Renal cortical epithelial cell (primary cell): ENCODE data around the gene ZC2HC1B. TPM values are rescaled to one million over a fixed set of nuclear protein-coding genes. Genes with fewer than 3 reads are reported as not detected.
A peak's percentile ranks its signal among the peaks of the same experiment; 100 is the strongest.
"Not testable (repeated sequence)": the region's sequence is repeated elsewhere in the genome, so short reads cannot be mapped to it uniquely, and the experiment has no call there.

Experiments used
- DNase-seq: peaks from one replicate; pipeline ENCODE4 v3.0.0-alpha.2; 2011; ENCODE audit warnings: low read depth
- total RNA-seq: library from RNA; depleted of rRNA; stranded (reverse); fragments of >200 nt; gene quantifications from 2 replicates; pipeline ENCODE4 v1.2.3, GENCODE V29; 2014

ZC2HC1B gene, protein sequence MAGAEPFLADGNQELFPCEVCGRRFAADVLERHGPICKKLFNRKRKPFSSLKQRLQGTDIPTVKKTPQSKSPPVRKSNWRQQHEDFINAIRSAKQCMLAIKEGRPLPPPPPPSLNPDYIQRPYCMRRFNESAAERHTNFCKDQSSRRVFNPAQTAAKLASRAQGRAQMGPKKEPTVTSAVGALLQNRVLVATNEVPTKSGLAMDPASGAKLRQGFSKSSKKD
- not detected in 2 replicates for total RNA-seq

DNA sequence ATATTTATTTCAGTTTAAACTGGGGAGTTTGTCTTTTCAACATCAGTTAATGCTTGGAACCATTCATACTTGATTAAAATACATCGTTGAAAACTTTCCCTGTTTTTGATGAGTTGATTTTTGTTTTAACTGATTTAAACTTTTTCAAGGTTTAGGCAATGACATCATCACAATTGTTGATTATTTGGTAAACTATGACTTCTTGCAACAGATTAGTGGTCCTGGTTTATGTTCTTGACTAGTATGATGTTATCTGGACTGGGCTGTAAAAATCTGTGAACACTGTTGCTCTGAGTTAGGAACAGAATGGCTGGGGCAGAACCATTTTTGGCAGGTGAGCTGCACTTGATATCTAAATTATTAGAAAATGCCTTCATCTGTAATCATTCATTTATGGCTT lies at the start of gene ZC2HC1B:
Gene ZC2HC1B (plus strand): TSS at position 241 of the 400 bp plus-strand sequence. CDS start 66 bp downstream, at position 307.
- DNase-seq = no peak

DNA sequence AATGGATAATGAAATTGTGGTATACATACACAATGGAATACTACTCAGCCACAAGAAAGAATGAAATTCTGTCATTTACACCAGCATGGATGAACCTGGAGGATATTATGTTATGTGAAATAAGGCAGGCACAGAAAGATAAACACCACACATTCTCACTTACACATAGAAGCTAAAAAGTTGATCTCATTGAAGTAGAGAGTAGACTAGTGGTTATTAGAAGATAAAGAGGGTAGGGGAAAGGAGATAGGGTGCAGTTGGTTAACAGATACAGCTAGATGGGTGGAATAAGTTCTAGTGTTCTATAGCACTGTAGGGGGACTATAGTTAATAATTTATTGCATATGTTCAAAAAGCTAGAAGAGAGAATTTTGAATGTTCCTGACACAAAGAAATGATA lies 46.7 kb upstream of the ZC2HC1B start:
- DNase-seq = no peak

DNA sequence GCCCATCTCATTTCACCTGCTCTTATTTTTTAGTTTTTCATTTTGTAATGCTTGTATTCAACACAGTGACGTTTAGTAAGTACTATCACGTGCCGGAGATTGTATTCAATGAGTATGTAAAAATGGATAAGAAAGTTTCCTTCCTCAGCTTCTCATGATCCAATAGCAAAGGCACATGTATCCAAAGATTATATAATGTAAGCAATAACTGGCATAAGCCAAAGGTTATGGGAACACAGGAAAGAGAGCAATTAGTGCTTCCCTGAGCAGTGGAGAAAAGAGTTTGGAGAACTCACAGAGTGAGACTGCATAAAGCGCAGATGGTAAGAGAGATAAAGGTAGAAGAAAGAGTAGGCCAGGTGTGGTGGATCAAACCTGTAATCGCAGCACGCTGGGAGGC lies 42.9 kb upstream of the ZC2HC1B start:
- DNase-seq = no peak

DNA sequence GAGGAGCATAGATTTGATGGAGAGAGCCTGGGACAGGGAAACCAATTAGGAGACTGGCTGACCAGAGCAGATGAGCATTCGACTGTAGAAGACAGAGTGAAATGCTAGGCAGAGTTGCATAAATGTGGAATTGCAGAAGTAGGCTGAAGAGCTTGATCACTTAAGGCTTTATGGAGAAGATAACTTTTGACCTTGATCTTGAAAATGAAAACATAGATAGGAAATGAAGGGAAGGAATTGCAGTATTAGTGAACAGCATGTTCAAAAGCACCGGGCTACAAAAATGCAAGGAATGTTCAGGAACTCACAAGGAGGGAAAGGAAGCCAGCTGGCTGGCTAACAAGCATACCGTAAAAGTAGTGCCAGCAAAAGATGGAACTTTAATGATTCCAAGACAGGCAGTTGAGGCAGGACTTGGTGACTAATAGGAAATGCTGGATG lies 41.7 kb upstream of the ZC2HC1B start:
- peak; percentile 57 for DNase-seq

DNA sequence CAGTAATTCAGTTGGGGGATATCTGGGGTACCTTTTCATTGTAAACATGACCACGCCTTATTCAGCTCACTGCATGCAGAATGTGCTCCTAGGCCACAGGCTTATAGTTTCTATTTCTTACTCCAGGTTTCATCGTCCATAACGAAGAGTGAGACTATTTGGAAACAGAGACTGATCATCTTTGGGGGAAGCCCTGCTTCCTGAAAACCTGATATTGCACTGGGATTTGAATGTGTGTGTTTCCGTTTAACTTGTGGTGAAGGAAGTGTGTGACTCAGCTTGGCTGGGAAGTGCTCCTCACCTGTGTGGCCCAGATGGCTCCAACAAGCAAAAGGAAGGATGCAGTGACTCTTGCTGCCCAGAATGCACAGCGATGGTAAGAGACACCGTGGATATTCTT lies 40.7 kb upstream of the ZC2HC1B start:
- peak; percentile 11 for DNase-seq

DNA sequence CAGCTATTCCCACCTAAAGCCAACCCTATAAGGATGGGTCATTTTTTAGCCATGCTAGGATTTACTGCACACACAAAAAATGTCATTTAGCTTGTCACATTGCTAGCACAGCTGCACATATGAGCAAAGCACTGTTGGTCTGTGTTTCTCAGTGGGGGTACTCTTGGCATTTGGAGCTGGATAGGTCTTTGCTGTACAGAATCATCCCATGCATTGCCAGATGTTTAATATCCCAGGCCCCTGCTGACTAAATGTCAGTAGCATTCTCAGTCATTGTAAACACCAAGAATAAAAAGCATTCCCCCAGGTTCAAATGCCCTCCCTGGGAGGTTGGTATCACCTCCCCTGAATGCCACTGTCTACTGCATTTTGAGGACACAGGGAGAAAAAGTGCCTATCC lies 35.7 kb upstream of the ZC2HC1B start:
- no peak for DNase-seq

DNA sequence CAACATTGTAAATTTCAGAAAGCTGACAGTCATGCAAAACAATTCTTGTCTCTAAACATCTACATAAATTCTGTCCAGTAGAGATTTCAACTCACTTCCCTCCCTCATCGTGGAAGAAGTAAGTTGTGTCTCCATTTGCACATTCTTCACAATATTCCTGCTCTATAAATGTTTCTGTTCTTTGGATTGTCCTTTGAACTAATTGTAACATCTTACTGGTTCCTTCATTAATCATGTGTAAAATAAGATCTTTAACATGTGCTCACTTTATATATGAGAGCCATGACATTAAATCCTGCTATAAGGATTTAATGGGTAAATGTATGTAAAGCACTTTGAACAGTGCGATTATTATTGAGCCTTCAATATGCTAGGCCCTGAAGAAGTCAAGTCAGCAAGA lies 28.1 kb upstream of the ZC2HC1B start:
- DNase-seq = no peak

DNA sequence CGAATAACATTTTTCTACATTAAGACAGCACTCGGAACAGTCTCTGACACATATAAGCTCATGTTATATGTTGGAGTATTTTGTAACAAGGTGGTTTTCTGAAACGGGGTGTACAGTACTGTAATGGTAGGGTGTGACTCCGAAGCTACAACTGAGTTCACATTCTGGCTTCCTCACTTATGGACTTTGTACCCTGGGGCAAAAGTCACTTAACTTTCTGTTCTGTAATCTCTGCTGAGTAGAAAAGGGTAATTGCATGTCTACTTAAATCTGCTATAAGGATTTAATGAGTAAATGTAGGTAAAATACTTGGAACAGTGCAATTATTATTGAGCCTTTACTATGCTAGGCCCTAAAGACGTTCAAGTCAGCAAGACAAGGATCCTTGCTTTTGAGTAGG lies 25.9 kb upstream of the ZC2HC1B start:
- no peak for DNase-seq

DNA sequence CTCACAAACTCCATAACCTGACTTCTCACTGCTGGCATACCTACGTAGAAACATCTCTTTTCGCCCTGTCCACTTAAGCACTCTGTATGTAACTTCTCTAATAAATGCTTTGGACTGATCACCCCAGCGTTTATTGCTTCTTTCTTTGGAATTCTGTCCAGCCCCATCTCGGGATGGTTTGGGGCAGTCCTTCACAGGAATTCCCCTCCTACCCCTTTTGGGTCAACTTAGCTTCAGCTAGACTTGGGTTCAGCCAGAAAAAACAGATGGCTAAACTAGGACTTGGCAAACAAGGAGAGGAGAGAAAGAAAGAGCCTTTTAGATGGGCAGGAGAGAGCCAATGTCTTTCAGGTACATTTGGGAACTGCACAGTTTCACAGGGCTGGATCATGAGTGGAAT lies 25.1 kb upstream of the ZC2HC1B start:
- no peak for DNase-seq

DNA sequence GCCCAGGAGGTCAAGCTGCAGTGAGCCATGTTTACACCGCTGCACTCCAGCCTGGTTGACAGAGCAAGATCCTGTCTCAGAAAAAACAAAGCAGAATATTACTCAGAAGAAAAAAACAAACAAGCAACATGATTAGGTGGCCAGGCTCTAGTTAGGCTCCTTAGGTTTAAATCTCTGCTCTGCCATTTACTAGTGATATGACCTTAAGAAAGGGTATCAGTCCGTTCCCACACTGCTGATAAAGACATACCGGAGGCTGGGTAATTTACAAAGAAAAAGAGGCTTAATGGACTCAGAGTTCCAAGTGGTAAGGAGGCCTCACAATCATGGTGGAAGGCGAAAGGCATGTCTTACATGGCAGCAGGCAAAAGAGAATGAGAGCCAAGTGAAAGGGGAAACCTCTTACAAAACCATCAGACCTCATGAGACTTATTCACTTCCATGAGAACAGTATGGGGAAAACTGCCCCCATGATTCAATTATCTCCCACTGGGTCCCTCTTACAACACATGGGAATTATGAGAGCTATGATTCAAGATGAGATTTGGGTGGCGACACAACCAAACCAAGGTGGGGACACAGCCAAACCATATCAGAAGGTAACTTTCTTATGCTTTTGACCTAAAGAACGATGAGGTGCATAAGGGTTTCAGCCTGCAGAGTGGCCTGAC lies 23.5 kb upstream of the ZC2HC1B start:
- DNase-seq = no peak

DNA sequence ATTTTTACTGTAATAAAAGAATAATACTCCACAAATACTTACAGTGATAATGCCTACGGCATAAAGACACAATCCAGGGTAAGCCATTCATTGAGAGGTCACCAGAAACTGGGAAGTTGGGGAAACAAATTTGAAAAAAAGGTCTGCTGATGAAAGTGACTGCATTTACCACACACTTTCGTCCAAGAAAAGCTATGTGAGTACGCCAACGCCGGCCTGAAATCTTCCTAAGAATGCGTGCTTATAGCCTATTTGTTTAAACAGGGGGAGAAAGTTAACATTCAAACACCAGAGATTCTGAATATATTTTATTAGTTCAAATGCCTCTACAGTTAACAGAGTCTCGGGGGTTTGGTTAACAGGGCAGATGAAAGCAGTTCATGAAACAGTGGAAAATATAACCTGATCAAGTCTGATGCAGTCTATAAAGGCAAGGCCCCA lies 21.8 kb upstream of the ZC2HC1B start:
- peak; percentile 48 for DNase-seq

DNA sequence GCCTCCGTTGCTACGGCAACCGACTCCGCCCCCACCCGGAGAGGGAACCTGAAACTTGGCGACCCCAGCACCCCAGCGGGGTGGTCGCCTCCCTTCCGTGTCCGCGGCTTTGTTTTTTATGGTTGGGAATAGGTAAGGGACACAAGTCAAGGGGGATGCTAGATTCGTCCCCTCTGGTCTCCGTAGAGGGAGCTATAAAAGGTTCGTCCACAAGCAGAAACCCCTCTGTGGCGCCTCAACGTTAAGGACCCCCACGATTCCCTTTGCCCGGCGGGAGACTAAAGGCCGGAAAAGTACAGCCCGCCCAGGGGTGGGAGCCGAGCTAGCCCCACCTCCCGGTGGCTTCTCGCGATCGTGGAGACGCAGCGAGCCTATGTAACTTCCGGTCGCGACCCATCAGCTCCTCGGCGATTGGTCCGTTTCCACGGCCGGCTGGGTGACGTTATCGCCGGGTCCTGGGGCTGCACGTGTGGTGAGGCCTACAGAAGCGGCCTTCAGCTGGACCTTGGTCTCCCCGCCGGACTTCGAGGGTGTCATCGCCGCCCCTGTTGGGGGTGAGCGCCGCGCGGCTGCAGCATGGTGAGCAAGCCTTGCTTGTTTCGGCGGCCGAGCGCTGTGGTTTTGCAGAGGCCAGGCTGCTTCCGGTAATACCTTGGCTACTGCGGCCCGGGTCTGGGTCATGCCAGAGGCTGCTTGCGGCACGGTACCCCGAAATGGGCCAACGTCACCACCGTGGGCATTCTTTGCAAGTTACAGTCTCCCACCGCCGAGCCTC lies 21.2 kb upstream of the ZC2HC1B start, which contains the start of gene LTV1:
Gene LTV1 (plus strand): TSS at position 437 of the 775 bp plus-strand sequence. CDS start 140 bp downstream, at position 577.
- peak; percentile 89 for DNase-seq

DNA sequence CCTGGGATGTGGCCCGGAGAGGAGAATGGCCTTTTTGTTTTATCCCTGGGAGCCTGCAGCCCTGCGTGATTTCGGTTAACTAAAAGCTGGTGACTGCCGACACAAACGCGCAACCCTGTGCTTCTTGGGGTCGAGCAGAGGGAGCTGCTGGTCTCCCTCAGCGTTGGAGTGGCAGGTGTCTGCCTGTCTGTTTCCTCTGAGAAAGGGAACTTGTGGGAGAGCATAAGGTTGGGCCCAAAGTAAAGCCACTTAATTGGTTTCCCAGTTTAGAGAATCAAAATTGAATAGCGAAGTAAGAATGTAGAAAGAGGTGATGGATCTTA lies 20.6 kb upstream of the ZC2HC1B start:
- DNase-seq = peak; percentile 4

DNA sequence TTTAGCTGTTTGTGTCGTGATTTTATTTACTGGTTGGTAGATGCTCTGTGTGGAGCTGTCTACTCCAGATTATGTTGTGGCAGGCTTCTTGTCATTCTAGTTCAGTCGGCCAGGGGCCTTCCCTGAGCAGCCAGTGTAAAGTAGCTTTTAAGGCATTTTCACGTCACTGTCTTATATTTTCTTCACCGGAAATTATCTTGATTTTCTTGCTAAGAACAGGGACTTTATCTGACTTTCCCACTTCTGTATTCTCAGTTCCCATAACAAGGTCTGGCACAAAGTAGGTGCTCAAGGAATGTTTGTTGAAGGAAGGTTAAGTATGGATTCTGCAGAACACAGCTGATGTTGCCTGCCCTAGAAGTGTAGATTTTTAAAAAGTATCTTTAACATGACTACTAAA lies 20.3 kb upstream of the ZC2HC1B start:
- DNase-seq = peak; percentile 6

DNA sequence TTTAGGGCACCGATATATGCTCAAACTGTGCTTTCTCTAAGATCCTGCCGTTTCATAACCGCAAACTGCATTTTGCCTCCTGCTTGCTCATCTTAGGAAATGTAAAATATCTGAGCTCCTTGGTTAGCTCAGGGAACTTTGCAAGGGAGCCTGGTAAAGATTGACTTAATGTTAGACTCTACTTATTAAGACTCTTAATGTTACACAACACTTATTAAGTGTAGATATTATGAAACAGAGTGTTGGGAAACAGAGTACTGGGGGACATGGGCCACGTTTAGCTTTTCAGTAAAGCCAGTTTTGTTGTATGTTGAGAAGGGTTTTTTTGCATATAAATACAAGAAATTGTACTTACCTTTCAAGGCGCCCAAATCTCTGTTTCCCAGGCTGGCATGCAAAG lies 19.2 kb upstream of the ZC2HC1B start:
- DNase-seq = no peak

DNA sequence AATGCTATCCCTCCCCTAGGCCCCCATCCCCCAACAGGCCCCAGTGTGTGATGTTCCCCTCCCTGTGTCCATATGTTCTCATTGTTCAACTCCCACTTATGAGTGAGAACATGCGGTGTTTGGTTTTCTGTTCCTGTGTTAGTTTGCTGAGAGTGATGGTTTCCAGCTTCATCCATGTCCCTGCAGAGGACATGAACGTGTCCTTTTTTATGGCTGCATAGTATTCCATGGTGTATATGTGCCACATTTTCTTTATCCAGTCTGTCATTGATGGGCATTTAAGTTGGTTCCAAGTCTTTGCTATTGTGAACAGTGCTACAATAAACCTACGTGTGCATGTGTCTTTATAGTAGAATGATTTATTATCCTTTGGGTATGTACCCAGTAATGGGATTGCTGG lies 12.6 kb upstream of the ZC2HC1B start:
- DNase-seq = not testable (repeated sequence)

DNA sequence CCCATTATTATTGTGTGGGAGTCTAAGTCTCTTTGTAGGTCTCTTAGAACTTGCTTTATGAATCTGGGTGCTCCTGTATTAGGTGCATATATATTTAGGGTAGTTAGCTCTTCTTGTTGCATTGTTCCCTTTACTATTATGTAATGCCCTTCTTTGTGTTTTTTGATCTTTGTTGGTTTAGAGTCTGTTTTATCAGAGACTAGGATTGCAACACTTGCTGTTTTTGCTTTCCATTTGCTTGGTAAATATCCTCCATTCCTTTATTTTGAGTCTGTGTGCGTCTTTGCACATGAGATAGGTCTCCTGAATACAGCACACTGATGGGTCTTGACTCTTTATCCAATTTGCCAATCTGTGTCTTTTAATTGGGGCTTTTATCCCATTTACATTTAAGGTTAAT lies 9.2 kb upstream of the ZC2HC1B start:
- DNase-seq = not testable (repeated sequence)

DNA sequence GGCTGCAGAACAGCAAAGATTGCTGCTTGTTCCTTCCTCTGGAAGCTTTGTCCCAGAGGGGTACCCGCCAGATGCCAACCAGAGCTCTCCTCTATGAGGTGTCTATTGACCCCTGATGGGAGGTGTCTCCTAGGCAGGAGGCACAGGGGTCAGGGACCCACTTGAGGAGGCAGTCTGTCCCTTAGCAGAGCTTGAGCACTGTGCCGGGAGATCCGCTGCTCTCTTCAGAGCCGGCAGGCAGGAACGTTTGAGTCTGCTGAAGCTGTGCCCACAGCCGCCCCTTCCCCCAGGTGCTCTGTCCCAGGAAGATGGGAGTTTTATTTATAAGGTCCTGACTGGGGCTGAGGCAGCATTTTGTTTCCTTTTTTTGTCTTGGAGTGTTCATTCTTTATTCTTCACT lies 7.5 kb upstream of the ZC2HC1B start:
- DNase-seq = not testable (repeated sequence)

DNA sequence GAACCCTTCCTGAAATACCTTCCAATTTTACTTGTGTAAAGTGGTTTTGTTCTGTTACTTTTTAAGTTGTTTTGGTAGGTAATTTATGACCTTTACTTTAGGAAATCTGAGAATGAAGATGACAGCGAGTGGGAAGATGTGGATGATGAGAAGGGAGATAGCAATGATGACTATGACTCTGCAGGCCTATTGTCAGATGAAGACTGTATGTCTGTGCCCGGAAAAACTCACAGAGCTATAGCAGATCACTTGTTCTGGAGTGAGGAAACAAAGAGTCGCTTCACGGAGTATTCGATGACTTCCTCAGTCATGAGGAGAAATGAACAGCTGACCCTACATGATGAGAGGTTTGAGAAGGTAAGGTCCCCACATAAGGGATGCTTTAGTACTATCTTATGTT lies 6.6 kb upstream of the ZC2HC1B start:
- DNase-seq = no peak

DNA sequence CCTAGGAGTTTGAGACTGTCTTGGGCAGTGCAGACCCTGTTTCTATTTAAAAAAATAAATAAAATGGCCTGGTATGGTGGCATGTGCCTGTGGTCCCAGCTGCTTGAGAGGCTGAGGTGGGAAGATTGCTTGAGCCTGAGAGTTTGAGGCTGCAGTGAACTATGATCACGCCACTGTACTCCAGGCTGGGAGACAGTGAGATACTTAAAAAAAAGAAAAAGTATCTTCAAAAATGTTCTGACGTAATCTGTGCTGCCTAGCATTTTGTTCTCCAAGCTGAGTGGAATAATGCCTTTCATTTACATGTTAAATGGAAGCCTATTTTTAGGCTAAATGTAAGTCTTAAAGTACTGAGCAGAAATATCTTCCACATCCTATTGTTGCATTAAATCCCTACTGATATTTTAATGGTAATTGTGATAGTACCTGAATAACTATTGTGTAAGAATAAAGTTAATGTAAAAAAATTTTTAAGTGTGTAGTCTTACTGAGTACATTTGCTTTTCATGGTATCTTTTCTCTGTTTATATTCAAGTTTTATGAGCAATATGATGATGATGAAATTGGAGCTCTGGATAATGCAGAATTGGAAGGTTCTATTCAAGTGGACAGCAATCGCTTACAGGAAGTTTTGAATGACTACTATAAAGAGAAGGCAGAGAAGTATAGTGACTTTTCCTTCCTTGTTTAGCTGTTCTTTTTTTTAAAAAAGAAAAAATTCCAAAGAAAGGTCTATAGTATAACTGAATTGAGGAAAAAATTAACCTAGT lies 4.2 kb upstream of the ZC2HC1B start:
- no peak for DNase-seq

DNA sequence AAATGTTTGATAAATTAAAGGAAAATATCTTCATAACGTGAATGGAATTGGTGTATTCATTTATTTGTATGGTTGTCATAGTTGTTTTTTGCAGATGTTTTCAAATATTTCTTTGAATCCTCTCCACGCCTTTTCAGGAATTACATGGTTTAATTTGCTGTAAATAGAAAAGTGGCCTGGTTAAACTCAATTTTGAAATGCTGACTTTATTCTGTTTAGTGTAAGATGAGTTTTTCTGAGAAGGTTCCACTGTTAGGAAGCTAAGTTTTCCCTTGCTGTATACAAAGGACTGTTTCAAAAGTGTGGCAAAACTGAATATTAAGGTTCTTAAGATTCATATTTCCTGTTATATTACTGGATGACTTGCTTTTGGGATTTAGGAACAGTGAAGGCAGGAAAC lies 503 bp upstream of the ZC2HC1B start:
- no peak for DNase-seq

DNA sequence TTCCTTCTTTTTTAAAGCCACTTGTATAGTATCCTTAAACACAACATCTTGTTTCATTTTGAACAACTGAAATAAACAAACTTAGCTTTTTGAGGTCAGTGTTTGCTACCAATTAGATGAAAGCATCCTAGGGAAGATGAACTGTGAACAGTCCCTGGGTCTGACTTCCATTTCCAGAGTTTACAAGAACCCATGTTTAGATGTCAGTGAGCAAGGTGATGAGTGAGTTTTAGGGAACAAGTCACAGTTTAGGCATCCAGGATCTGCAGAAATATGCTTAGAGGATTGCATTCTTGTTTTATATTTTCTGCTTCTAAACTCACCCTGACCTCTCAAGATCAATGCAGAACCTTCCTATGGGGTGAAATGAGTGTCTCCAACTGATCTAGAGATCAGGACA lies 3.0 kb downstream of the ZC2HC1B start:
- no peak for DNase-seq
